Erythroblast (primary cell): ENCODE measurements around the gene NTHL1.

Experiments used
- GATA1 ChIP-seq: IDR thresholded peaks from 2 replicates; pipeline ENCODE4 v1.6.1; 2011; ENCODE audit warnings: low read depth, mild to moderate bottlenecking, control low read depth, low read length, moderate library complexity
- POLR2A ChIP-seq: IDR thresholded peaks from 2 replicates; pipeline ENCODE4 v1.6.1; 2011; ENCODE audit warnings: mild to moderate bottlenecking, low read length

- TF ChIP-seq POLR2A (no peak), GATA1 (no peak)
Measured at GRCh38 chr16:2027024-2028010, 20.3 kb downstream of the NTHL1 start.
